Stimulated activated naive B cell treated with anti-CD40 and anti-IgM and Interleukin-4, amounts not matched to agents 10 μg/mL and 1 μg/mL and 100 μg/mL, for 72 hours (primary cell): Measurements from ENCODE around the gene KRTAP17-1.

ENCODE experiments used
- ATAC-seq, 2 donors: fragments of 150-1000 bp; cut with Tn5 transposase; replicated peaks; 2 replicates each; pipeline ENCODE4 v1.10.0; 2021; ENCODE audit warnings: moderate library complexity in 1 of 2
- DNase-seq: peaks from one replicate; pipeline ENCODE4 v3.0.0; 2021
- H3K27ac Mint-ChIP-seq: one replicate; pipeline ENCODE4 v1.8.0; 2022; ENCODE audit warnings: mild to moderate bottlenecking, mixed read lengths
- H3K27me3 Mint-ChIP-seq, 2 donors: one replicate each; pipeline ENCODE4 v1.8.0; 2022; ENCODE audit warnings: mixed read lengths in 2 of 2
- H3K36me3 Mint-ChIP-seq, 2 donors: one replicate each; pipeline ENCODE4 v1.8.0; 2022; ENCODE audit warnings: mixed read lengths in 2 of 2, mild to moderate bottlenecking in 1 of 2
- H3K4me1 Mint-ChIP-seq, 2 donors: one replicate each; pipeline ENCODE4 v1.8.0; 2022; ENCODE audit warnings: mixed read lengths in 2 of 2, mild to moderate bottlenecking in 1 of 2
- H3K4me3 Mint-ChIP-seq, 2 donors: one replicate each; pipeline ENCODE4 v1.8.0; 2022; ENCODE audit warnings: mild to moderate bottlenecking in 2 of 2, mixed read lengths in 2 of 2, moderate library complexity in 1 of 2
- H3K9me3 Mint-ChIP-seq, 2 donors: one replicate each; pipeline ENCODE4 v1.8.0; 2022; ENCODE audit warnings: mixed read lengths in 2 of 2, mild to moderate bottlenecking in 1 of 2

The KRTAP17-1 gene

GRCh38 chr17:41340494-41340893 is 25.0 kb upstream of the KRTAP17-1 start:
- ATAC-seq (no peak), DNase-seq (no peak)
- H3K9me3 Mint-ChIP-seq: peaks cover 10% of the 10 kb centered on the region in 2 donors
- H3K4me3 Mint-ChIP-seq: no peak overlapping the region
- no peak overlapping the region for H3K27ac Mint-ChIP-seq
- H3K27me3 Mint-ChIP-seq: peaks cover 8 to 16% of the 10 kb centered on the region in 2 donors
- H3K36me3 Mint-ChIP-seq: peaks cover 3 to 5% of the 10 kb centered on the region in 2 donors
- peaks cover 14 to 15% of the 10 kb centered on the region in 2 donors for H3K4me1 Mint-ChIP-seq

DNA sequence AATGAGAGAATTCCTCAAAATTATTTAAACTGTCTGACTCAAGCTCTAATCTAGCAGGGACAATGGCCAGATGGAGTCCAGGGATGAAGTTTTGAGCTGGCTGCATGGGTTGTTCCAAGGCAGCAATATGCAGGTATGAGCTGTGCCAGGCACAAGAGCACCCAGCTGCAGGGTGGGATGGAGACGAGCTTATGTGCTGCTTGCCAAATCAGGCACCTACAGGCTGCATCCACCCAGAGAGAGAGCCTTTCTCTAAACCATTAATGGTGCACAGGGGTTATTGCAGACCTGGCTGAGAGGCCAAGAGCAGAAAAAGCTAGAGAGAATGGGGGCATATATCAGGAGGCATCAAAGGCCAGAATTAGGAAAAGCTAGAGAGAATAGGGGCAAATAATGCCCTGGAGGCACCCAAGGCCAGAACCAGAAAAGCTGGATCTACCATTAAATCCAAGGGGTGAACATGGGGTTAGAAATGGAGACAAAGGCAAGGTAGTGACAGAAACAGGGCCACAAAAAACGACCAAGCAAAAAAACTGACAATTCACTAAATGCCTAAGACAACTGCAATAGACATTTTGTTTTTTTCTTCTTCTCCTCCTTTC is 24.2 kb upstream of the KRTAP17-1 start:
- DNase-seq (no peak), ATAC-seq (no peak)
- Mint-ChIP-seq H3K36me3 (peaks cover 3 to 5% of the 10 kb centered on the region in 2 donors), H3K4me3 (no peak overlapping the region), H3K27me3 (peaks cover 13 to 24% of the 10 kb centered on the region in 2 donors), H3K4me1 (peaks cover 16% of the 10 kb centered on the region in 2 donors), H3K9me3 (peaks cover 10% of the 10 kb centered on the region in 2 donors), H3K27ac (no peak overlapping the region)

DNA sequence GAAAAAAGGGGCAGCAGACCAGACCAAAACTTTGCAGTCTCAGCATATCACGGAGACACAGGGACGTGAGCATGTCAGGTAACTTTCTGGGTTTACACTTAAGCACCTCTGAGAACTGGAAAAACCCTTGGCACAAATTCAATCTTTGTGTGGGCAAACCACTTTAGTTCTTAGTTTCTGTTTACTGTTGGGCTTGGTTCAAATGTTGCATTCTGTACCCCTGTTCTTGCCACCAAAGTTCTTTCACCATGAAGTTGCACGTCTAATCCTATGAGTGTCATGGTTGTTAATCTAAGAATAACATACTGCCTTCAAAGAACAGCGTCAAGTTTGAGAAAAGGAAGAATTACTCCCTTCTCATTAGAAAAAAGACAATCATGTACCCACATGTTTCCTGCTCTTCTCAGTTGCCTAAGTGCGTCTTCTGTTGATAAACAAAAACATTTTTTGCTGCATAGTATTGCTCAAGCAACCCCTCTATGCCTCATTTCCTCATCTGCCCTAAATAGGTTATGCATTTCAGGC is 23.5 kb upstream of the KRTAP17-1 start:
- Mint-ChIP-seq H3K4me3 (no peak overlapping the region), H3K27ac (no peak overlapping the region), H3K4me1 (peaks cover 19 to 22% of the 10 kb centered on the region in 2 donors), H3K36me3 (peaks cover 3 to 5% of the 10 kb centered on the region in 2 donors), H3K9me3 (peaks cover 10 to 12% of the 10 kb centered on the region in 2 donors), H3K27me3 (peaks cover 16 to 28% of the 10 kb centered on the region in 2 donors)
- DNase-seq (no peak), ATAC-seq (peak in 1 of 2 donors; percentile 36)

GRCh38 chr17:41335747-41336146 is 20.2 kb upstream of the KRTAP17-1 start:
- no peak for DNase-seq
- H3K36me3 Mint-ChIP-seq: no peaks in the 10 kb centered on the region
- no peak for ATAC-seq
- peaks cover 0 to 6% of the 10 kb centered on the region in 2 donors for H3K9me3 Mint-ChIP-seq
- no peak overlapping the region for H3K4me3 Mint-ChIP-seq
- no peak overlapping the region for H3K27ac Mint-ChIP-seq
- H3K27me3 Mint-ChIP-seq: peaks cover 25 to 29% of the 10 kb centered on the region in 2 donors
- H3K4me1 Mint-ChIP-seq: peaks cover 22 to 26% of the 10 kb centered on the region in 2 donors

DNA sequence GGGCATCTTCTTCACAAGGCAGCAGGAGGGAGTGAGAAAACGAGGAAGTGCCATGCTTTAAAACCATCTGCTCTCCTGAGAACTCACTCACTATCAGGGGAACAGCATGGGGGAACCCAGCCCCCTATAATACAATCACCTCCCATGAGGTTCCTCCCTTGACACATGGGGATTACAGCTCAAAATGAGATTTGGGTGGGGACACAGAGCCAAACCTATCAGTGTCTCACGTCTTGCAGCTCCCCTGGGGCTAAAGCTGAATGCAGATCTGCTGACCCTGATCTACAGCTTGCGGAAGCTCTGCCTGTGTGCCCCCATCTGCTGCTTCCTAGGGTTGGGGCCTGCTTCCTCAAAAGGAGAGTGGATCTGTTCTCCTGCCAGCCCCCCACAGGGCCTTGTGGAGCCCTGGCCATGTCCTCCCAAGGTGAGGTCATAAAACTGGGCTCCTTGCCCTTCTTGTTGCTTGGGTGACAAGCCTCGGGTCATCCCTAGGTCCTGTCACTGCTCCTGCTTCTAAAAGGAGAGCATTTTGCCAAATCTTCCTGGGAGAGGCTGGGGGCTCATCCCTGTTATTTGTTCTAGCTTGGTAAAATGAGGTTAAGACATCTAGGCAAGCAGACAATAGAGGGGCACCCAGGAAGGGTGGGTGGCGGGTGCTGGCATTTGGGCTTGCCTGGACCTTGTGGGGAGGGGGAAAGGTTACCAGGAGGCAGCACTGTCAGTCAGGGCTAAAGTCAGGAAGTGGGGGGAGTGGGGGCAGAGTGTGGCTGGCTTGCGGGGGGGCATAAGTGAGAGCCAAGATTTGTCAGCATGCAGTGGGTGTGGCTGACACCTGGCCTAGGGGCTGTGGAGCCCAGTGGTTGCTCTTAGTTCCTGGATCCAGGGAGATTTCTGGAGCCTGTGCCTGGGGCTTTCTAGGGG is 19.1 kb upstream of the KRTAP17-1 start:
- no peak for DNase-seq
- Mint-ChIP-seq H3K4me3 (no peak overlapping the region), H3K4me1 (peaks cover 14 to 16% of the 10 kb centered on the region in 2 donors), H3K27ac (no peak overlapping the region), H3K36me3 (no peaks in the 10 kb centered on the region), H3K27me3 (peaks cover 23 to 29% of the 10 kb centered on the region in 2 donors), H3K9me3 (peaks cover 0 to 6% of the 10 kb centered on the region in 2 donors)
- ATAC-seq: peak; percentile 29 to 38

- Mint-ChIP-seq H3K9me3 (peaks cover 0 to 6% of the 10 kb centered on the region in 2 donors), H3K4me3 (no peak overlapping the region), H3K4me1 (peaks cover 9 to 14% of the 10 kb centered on the region in 2 donors)
Measured at GRCh38 chr17:41333836-41334235, 18.3 kb upstream of the KRTAP17-1 start.

DNA sequence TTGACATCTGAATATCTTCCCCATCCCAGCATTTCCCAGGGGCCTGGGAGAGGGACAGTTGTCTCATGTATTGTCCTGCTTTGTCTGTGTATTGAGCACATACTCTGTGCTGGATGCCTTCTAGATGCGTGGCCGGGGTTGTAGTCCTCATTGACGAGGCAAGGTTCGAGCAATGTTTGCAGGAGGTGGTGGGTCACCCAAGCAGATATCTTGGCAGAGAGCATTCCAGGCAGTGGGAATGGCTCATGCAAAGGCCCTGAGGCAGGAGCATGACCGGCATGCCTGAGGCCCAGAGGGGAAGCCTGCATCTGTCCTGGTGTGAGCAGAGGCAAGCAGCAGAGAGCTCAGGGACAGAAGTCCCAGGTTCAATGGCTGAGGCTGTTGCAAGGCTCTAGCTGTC is 17.6 kb upstream of the KRTAP17-1 start:
- H3K27me3 Mint-ChIP-seq: peaks cover 21 to 29% of the 10 kb centered on the region in 2 donors
- no peaks in the 10 kb centered on the region for H3K36me3 Mint-ChIP-seq
- H3K27ac Mint-ChIP-seq: no peak overlapping the region
- ATAC-seq (no peak), DNase-seq (no peak)
- H3K4me1 Mint-ChIP-seq: peaks cover 9 to 12% of the 10 kb centered on the region in 2 donors
- H3K9me3 Mint-ChIP-seq: peaks cover 0 to 6% of the 10 kb centered on the region in 2 donors
- H3K4me3 Mint-ChIP-seq: no peak overlapping the region

More at GRCh38 chr17:41333836-41334235, 18.3 kb upstream of the KRTAP17-1 start:
- Mint-ChIP-seq H3K27ac (no peak overlapping the region), H3K27me3 (peaks cover 21 to 29% of the 10 kb centered on the region in 2 donors), H3K36me3 (no peaks in the 10 kb centered on the region)
- DNase-seq: no peak
- no peak for ATAC-seq

DNA sequence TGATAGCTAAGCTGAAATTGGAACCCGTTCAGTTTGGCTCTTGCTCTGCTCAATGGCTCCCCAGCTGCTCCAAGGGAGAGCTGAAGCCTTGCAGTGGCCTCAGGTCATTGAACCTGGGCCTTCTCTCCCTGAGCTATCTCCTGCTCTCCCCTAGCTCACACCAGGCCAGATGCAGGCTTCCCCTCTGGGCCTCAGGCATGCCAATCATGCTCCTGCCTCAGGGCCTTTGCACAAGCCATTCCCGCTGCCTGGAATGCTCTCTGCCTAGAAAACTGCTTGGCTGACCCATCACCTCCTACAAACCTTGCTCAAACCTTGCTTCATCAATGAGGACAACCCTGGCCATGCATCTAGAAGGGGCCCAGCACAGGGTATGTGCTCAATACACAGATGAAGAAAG is 16.7 kb upstream of the KRTAP17-1 start:
- Mint-ChIP-seq H3K36me3 (no peaks in the 10 kb centered on the region), H3K4me3 (no peak overlapping the region), H3K27me3 (peaks cover 21 to 29% of the 10 kb centered on the region in 2 donors), H3K4me1 (peaks cover 10 to 12% of the 10 kb centered on the region in 2 donors), H3K9me3 (peaks cover 0 to 6% of the 10 kb centered on the region in 2 donors), H3K27ac (no peak overlapping the region)
- DNase-seq (no peak), ATAC-seq (no peak)

- H3K27ac Mint-ChIP-seq: no peak overlapping the region
- no peak overlapping the region for H3K4me3 Mint-ChIP-seq
- no peaks in the 10 kb centered on the region for H3K36me3 Mint-ChIP-seq
- H3K27me3 Mint-ChIP-seq: peaks cover 21 to 29% of the 10 kb centered on the region in 2 donors
- peaks cover 0 to 6% of the 10 kb centered on the region in 2 donors for H3K9me3 Mint-ChIP-seq
- no peak for DNase-seq
- peaks cover 11 to 12% of the 10 kb centered on the region in 2 donors for H3K4me1 Mint-ChIP-seq
- ATAC-seq: no peak
Measured at GRCh38 chr17:41331606-41332005, 16.1 kb upstream of the KRTAP17-1 start.

- H3K4me3 Mint-ChIP-seq: no peak overlapping the region
- ATAC-seq (peak; percentile 63 to 68), DNase-seq (no peak)
- no peak overlapping the region for H3K27ac Mint-ChIP-seq
- H3K9me3 Mint-ChIP-seq: peaks cover 0 to 6% of the 10 kb centered on the region in 2 donors
- peaks cover 7% of the 10 kb centered on the region in 2 donors for H3K4me1 Mint-ChIP-seq
- H3K36me3 Mint-ChIP-seq: no peaks in the 10 kb centered on the region
- peaks cover 6 to 19% of the 10 kb centered on the region in 2 donors for H3K27me3 Mint-ChIP-seq
Measured at GRCh38 chr17:41329279-41329948, 13.9 kb upstream of the KRTAP17-1 start.

GRCh38 chr17:41328207-41328606 is 12.7 kb upstream of the KRTAP17-1 start:
- Mint-ChIP-seq H3K27me3 (peaks cover 0 to 9% of the 10 kb centered on the region in 2 donors), H3K27ac (no peak overlapping the region), H3K9me3 (no peaks in the 10 kb centered on the region), H3K4me1 (peaks cover 0 to 9% of the 10 kb centered on the region in 2 donors), H3K36me3 (no peaks in the 10 kb centered on the region), H3K4me3 (no peak overlapping the region)
- ATAC-seq (no peak), DNase-seq (no peak)

- Mint-ChIP-seq H3K27me3 (peaks cover 0 to 6% of the 10 kb centered on the region in 2 donors), H3K4me1 (peaks cover 0 to 9% of the 10 kb centered on the region in 2 donors), H3K9me3 (no peaks in the 10 kb centered on the region), H3K27ac (peak overlapping the region; percentile 77), H3K4me3 (no peak overlapping the region), H3K36me3 (no peaks in the 10 kb centered on the region)
- ATAC-seq (no peak), DNase-seq (no peak)
Measured at GRCh38 chr17:41327411-41328120, 12.1 kb upstream of the KRTAP17-1 start.
